Neural progenitor cell (in vitro differentiated cells): ENCODE measurements around the gene CLSTN2. TPM values are rescaled to one million over a fixed set of nuclear protein-coding genes. Genes with fewer than 3 reads are reported as not detected.

Source experiments
- DNase-seq: peaks from one replicate; pipeline ENCODE4 v3.0.0-alpha.2; 2016; ENCODE audit warnings: low spot score
- H2AFZ ChIP-seq: fragments of 200-600 bp; sonication (generic); replicated peaks from 2 replicates; pipeline ENCODE4 v1.6.1; 2016; ENCODE audit warnings: antibody characterized with exemption
- H3F3A ChIP-seq: fragments of 200-600 bp; sonication (generic); 2 replicates; pipeline ENCODE4 v1.6.1; 2016; ENCODE audit warnings: antibody characterized with exemption, low read depth
- H3K27ac ChIP-seq: fragments of 200-600 bp; sonication (generic); 2 replicates; pipeline ENCODE4 v1.5.1; 2016; ENCODE audit warnings: mild to moderate bottlenecking
- H3K27me3 ChIP-seq: fragments of 200-600 bp; sonication (generic); 2 replicates; pipeline ENCODE4 v1.6.1; 2016; ENCODE audit warnings: mild to moderate bottlenecking, moderate library complexity
- H3K36me3 ChIP-seq: fragments of 200-600 bp; sonication (generic); 2 replicates; pipeline ENCODE4 v1.5.1; 2016
- H3K4me1 ChIP-seq: fragments of 200-600 bp; sonication (generic); 2 replicates; pipeline ENCODE4 v1.6.1; 2016; ENCODE audit warnings: mixed run types
- H3K4me2 ChIP-seq: fragments of 200-600 bp; sonication (generic); 2 replicates; pipeline ENCODE4 v1.6.1; 2016
- H3K4me3 ChIP-seq: fragments of 200-600 bp; sonication (generic); 2 replicates; pipeline ENCODE4 v1.5.1; 2016
- H3K79me2 ChIP-seq: fragments of 200-600 bp; sonication (generic); 2 replicates; pipeline ENCODE4 v1.6.1; 2016; ENCODE audit warnings: low read depth
- H3K9ac ChIP-seq: fragments of 200-600 bp; sonication (generic); 2 replicates; pipeline ENCODE4 v1.6.1; 2016
- H3K9me3 ChIP-seq: fragments of 200-600 bp; sonication (generic); 2 replicates; pipeline ENCODE4 v1.5.1; 2016; ENCODE audit warnings: low read depth
- H4K20me1 ChIP-seq: fragments of 200-600 bp; sonication (generic); 2 replicates; pipeline ENCODE4 v1.6.1; 2016; ENCODE audit warnings: low read depth
- H3K27ac Mint-ChIP-seq: 3 replicates; pipeline ENCODE4 v1.8.0; 2021; ENCODE audit warnings: mixed read lengths
- H3K27me3 Mint-ChIP-seq: 2 replicates; pipeline ENCODE4 v1.8.0; 2022; ENCODE audit warnings: low read depth, mild to moderate bottlenecking, inconsistent platforms, moderate library complexity, mixed read lengths; ENCODE audit not compliant: insufficient read depth
- H3K36me3 Mint-ChIP-seq: 3 replicates; pipeline ENCODE4 v1.8.0; 2021; ENCODE audit warnings: mixed read lengths
- H3K4me1 Mint-ChIP-seq: 3 replicates; pipeline ENCODE4 v1.8.0; 2021; ENCODE audit warnings: mixed read lengths
- H3K4me3 Mint-ChIP-seq: 3 replicates; pipeline ENCODE4 v1.8.0; 2021; ENCODE audit warnings: mild to moderate bottlenecking, moderate library complexity, mixed read lengths
- H3K9me3 Mint-ChIP-seq: 3 replicates; pipeline ENCODE4 v1.8.0; 2020; ENCODE audit warnings: mixed read lengths
- CTCF ChIP-seq: fragments of 200-600 bp; sonication (generic); IDR thresholded peaks from 2 replicates; pipeline ENCODE4 v1.5.1; 2017; ENCODE audit warnings: antibody characterized with exemption, mild to moderate bottlenecking
- EZH2 ChIP-seq: fragments of 200-600 bp; sonication (generic); IDR thresholded peaks from 2 replicates; pipeline ENCODE4 v1.6.1; 2017; ENCODE audit warnings: antibody characterized with exemption, mild to moderate bottlenecking, moderate library complexity
- EZH2phosphoT487 ChIP-seq: fragments of 200-600 bp; sonication (generic); IDR thresholded peaks from 2 replicates; pipeline ENCODE4 v1.6.1; 2017; ENCODE audit warnings: antibody characterized with exemption
- total RNA-seq: library from RNA; depleted of rRNA; stranded (reverse); fragments of >200 nt; gene quantifications from 2 replicates; pipeline ENCODE4 v1.2.3, GENCODE V29; 2015; ENCODE audit warnings: low replicate concordance

The CLSTN2 gene
- total RNA-seq, 1 donor from 2014 or later: 0.22 TPM

GRCh38 chr3:140424726-140425125 is 489.7 kb downstream of the CLSTN2 start:
- H3K4me2 ChIP-seq: no peak overlapping the region
- no peak overlapping the region for H3K27ac ChIP-seq
- H3K27ac Mint-ChIP-seq: peak overlapping the region; percentile 75

GRCh38 chr3:140427786-140428185 is 492.8 kb downstream of the CLSTN2 start:
- no peaks in the 10 kb centered on the region for H3K36me3 ChIP-seq
- no peaks in the 10 kb centered on the region for H3K79me2 ChIP-seq
- H3K27me3 Mint-ChIP-seq: peaks cover 5% of the 10 kb centered on the region
- no peak overlapping the region for H3K4me3 ChIP-seq
- no peak for TF ChIP-seq EZH2phosphoT487
- no peak for TF ChIP-seq EZH2
- no peak for TF ChIP-seq CTCF
- no peaks in the 10 kb centered on the region for H3K9me3 Mint-ChIP-seq
- no peak overlapping the region for H3K4me3 Mint-ChIP-seq
- peaks cover 50% of the 10 kb centered on the region for H3K4me1 Mint-ChIP-seq
- no peak overlapping the region for H3K4me2 ChIP-seq
- no peaks in the 10 kb centered on the region for H3K36me3 Mint-ChIP-seq
- H3F3A ChIP-seq: no peaks in the 10 kb centered on the region
- no peaks in the 10 kb centered on the region for H3K9me3 ChIP-seq
- no peak overlapping the region for H2AFZ ChIP-seq
- no peak overlapping the region for H3K9ac ChIP-seq
- H3K27ac ChIP-seq: no peak overlapping the region
- DNase-seq: no peak
- no peaks in the 10 kb centered on the region for H3K27me3 ChIP-seq
- no peak overlapping the region for H3K27ac Mint-ChIP-seq
- H4K20me1 ChIP-seq: no peaks in the 10 kb centered on the region
- H3K4me1 ChIP-seq: peaks cover 36% of the 10 kb centered on the region

More at GRCh38 chr3:140424726-140425125, 489.7 kb downstream of the CLSTN2 start:
- Mint-ChIP-seq H3K4me3 (no peak overlapping the region), H3K36me3 (no peaks in the 10 kb centered on the region), H3K4me1 (peaks cover 28% of the 10 kb centered on the region), H3K9me3 (no peaks in the 10 kb centered on the region), H3K27me3 (peaks cover 13% of the 10 kb centered on the region)
- no peak overlapping the region for H3K9ac ChIP-seq
- TF ChIP-seq EZH2: no peak
- TF ChIP-seq CTCF: no peak
- no peak for TF ChIP-seq EZH2phosphoT487
- H3K4me1 ChIP-seq: peaks cover 33% of the 10 kb centered on the region
- H3K9me3 ChIP-seq: no peaks in the 10 kb centered on the region
- no peaks in the 10 kb centered on the region for H3K27me3 ChIP-seq
- peak overlapping the region; percentile 4 for H2AFZ ChIP-seq
- no peaks in the 10 kb centered on the region for H3F3A ChIP-seq
- no peak for DNase-seq
- no peaks in the 10 kb centered on the region for H3K36me3 ChIP-seq
- no peak overlapping the region for H3K4me3 ChIP-seq
- H4K20me1 ChIP-seq: no peaks in the 10 kb centered on the region
- H3K79me2 ChIP-seq: no peaks in the 10 kb centered on the region

GRCh38 chr3:140428380-140428779 is 493.4 kb downstream of the CLSTN2 start:
- Histone ChIP-seq H3K4me1 (peaks cover 31% of the 10 kb centered on the region), H3K79me2 (no peaks in the 10 kb centered on the region), H4K20me1 (no peaks in the 10 kb centered on the region), H3K27me3 (no peaks in the 10 kb centered on the region), H3K4me2 (peak overlapping the region; percentile 48), H3F3A (no peaks in the 10 kb centered on the region), H3K9ac (no peak overlapping the region), H3K36me3 (no peaks in the 10 kb centered on the region), H3K4me3 (no peak overlapping the region), H3K9me3 (no peaks in the 10 kb centered on the region), H2AFZ (no peak overlapping the region), H3K27ac (no peak overlapping the region)
- H3K27me3 Mint-ChIP-seq: peaks cover 5% of the 10 kb centered on the region
- TF ChIP-seq EZH2 (no peak), EZH2phosphoT487 (no peak), CTCF (no peak)
- DNase-seq: peak; percentile 14
- no peak overlapping the region for H3K27ac Mint-ChIP-seq
- peaks cover 52% of the 10 kb centered on the region for H3K4me1 Mint-ChIP-seq
- H3K4me3 Mint-ChIP-seq: no peak overlapping the region
- no peaks in the 10 kb centered on the region for H3K36me3 Mint-ChIP-seq
- H3K9me3 Mint-ChIP-seq: no peaks in the 10 kb centered on the region
